Keratinocyte (primary cell): ENCODE measurements around the gene DNAJC7.

Source experiments
- EZH2 ChIP-seq: IDR thresholded peaks from one replicate; pipeline ENCODE4 v1.6.1; 2012; ENCODE audit warnings: inconsistent platforms, mild to moderate bottlenecking, low read length, moderate library complexity
- TF ChIP-seq, protein P1 (sequence below), 3 experiments: IDR thresholded peaks in 1 of 3; conservative IDR thresholded peaks in 1 of 3; optimal IDR thresholded peaks in 1 of 3; 2 replicates in 2 of 3; 3 replicates in 1 of 3; pipeline versions ENCODE3 to v1.5.1; 2011; ENCODE audit warnings: low read length in 3 of 3, mild to moderate bottlenecking in 3 of 3, moderate library complexity in 2 of 3, control low read depth in 1 of 3, inconsistent platforms in 1 of 3; ENCODE audit not compliant: insufficient read depth in 2 of 3; ENCODE audit errors: extremely low read depth in 1 of 3

DNA sequence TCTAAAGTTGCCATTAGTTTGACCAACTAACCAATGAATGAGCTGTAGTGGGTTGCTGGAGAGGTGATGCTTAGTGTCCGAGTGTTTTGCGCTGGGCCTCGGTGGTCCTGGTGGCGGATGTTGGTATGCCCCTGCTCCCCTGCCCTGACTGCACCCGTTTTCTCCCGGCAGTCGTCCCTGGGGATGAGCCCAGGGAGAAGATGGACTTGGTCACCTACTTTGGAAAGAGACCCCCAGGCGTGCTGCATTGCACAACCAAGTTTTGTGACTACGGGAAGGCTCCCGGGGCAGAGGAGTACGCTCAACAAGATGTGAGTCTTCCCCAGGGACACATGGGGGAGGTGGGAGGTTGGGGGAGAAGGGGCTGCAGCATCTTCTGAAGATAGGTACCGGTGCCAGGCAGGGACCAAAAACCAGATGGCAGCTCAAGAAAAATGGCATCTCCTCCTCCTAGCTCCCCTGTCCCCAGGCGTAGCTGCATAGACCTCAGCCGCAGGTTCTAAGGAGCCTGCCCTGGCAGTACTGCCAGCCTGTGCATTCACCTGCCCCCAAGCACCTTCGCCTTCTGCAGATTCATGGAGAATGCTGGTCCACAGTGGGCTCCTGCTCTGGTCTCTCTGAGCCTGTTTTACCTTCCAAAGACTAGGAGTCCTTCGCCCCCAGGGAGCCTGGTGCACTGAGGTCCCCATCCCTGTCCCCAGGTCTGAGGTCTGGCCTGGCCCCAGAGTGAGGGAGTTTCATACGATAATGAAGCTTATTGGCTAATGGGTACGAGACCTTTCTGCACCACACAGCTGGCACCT, 45.3 kb downstream of the DNAJC7 start:
- TF ChIP-seq, protein P1, sequence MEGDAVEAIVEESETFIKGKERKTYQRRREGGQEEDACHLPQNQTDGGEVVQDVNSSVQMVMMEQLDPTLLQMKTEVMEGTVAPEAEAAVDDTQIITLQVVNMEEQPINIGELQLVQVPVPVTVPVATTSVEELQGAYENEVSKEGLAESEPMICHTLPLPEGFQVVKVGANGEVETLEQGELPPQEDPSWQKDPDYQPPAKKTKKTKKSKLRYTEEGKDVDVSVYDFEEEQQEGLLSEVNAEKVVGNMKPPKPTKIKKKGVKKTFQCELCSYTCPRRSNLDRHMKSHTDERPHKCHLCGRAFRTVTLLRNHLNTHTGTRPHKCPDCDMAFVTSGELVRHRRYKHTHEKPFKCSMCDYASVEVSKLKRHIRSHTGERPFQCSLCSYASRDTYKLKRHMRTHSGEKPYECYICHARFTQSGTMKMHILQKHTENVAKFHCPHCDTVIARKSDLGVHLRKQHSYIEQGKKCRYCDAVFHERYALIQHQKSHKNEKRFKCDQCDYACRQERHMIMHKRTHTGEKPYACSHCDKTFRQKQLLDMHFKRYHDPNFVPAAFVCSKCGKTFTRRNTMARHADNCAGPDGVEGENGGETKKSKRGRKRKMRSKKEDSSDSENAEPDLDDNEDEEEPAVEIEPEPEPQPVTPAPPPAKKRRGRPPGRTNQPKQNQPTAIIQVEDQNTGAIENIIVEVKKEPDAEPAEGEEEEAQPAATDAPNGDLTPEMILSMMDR (optimal IDR thresholded peaks at IDR 0.05 in 1 of 3, IDR thresholded peaks at IDR 0.05 in 1 of 3, conservative IDR thresholded peaks at IDR 0.05 in 1 of 3; ENCODE audit: extremely low read depth in 1 of 3, insufficient read depth in 2 of 3, low read length in 3 of 3), result no peak
- TF ChIP-seq EZH2, result no peak
